SH-SY5Y (cell line): ENCODE data around the gene ONECUT3.

Experiments
- GATA2 ChIP-seq: IDR thresholded peaks from 2 replicates; pipeline ENCODE4 v1.6.1; 2011; ENCODE audit warnings: mild to moderate bottlenecking, low read depth, low read length
- GATA3 ChIP-seq: IDR thresholded peaks from 2 replicates; pipeline ENCODE4 v1.6.1; 2011; ENCODE audit warnings: low read depth, mild to moderate bottlenecking, low read length, moderate library complexity

GRCh38 chr19:1827566-1828278, 74.4 kb downstream of the ONECUT3 start:
- TF ChIP-seq GATA2 (no peak), GATA3 (no peak)
